Stimulated activated CD4-positive, alpha-beta T cell treated with anti-CD3 and anti-CD28 coated beads, TNF-alpha, amount 100 ng/mL, for 4 hours (primary cell): ENCODE results near the gene GNL3.
A peak's percentile ranks its signal among the peaks of the same experiment; 100 is the strongest.

Experiments used
- DNase-seq, 3 experiments: peaks; one replicate each; pipeline ENCODE4 v3.0.0-alpha.2; 2020; ENCODE audit warnings: low read depth in 3 of 3

The GNL3 gene

GRCh38 chr3:52688266-52688665 lies 2.4 kb downstream of the GNL3 start:
- no peak for DNase-seq

GRCh38 chr3:52689151-52689550 lies 3.3 kb downstream of the GNL3 start:
- DNase-seq: no peak

GRCh38 chr3:52690560-52690959 lies 4.7 kb downstream of the GNL3 start:
- no peak for DNase-seq

- DNase-seq: no peak
These were observed 7.2 kb downstream of the GNL3 start for GRCh38 chr3:52693071-52693470.

- no peak for DNase-seq
These were observed 8.8 kb downstream of the GNL3 start for GRCh38 chr3:52694528-52695189.

GRCh38 chr3:52695798-52696671 lies 10.2 kb downstream of the GNL3 start:
- no peak for DNase-seq

- no peak for DNase-seq
These were observed 11.2 kb downstream of the GNL3 start for GRCh38 chr3:52696830-52697631.

- DNase-seq: no peak
These were observed 11.8 kb downstream of the GNL3 start for GRCh38 chr3:52697632-52697965.

GRCh38 chr3:52703341-52703740 lies 17.5 kb downstream of the GNL3 start:
- DNase-seq: no peak

GRCh38 chr3:52704611-52705437 lies 19.0 kb downstream of the GNL3 start:
- no peak for DNase-seq

GRCh38 chr3:52705438-52705687 lies 19.5 kb downstream of the GNL3 start:
- no peak for DNase-seq

GRCh38 chr3:52705688-52706686 lies 20.2 kb downstream of the GNL3 start, which contains the start of the genes GLT8D1 and SPCS1:
TSS of gene GLT8D1 (minus strand) at chr3:52705791. CDS start at chr3:52700460, 5,331 bp downstream.
TSS of gene SPCS1 (plus strand) at chr3:52706106. CDS start at chr3:52706247, 141 bp downstream.
- DNase-seq: peak; percentile 66 to 78 (median 73)

GRCh38 chr3:52707585-52707984 lies 21.8 kb downstream of the GNL3 start:
- no peak for DNase-seq

GRCh38 chr3:52710512-52710911 lies 24.7 kb downstream of the GNL3 start:
- DNase-seq: no peak

GRCh38 chr3:52712291-52713212 lies 26.7 kb downstream of the GNL3 start:
- DNase-seq: no peak

GRCh38 chr3:52714335-52715302 lies 28.8 kb downstream of the GNL3 start:
- DNase-seq: no peak

GRCh38 chr3:52715714-52716305 lies 30.0 kb downstream of the GNL3 start:
- no peak for DNase-seq

- DNase-seq: no peak
These were observed 33.8 kb downstream of the GNL3 start for GRCh38 chr3:52719618-52720017.
